H1 (cell line): ENCODE measurements around the gene SGMS1. TPM values are rescaled to one million over a fixed set of nuclear protein-coding genes. Genes with fewer than 3 reads are reported as not detected.

Experiments used
- CTCF ChIA-PET: fragments of 300-600 bp; sonication (Branson Sonifier 250); formaldehyde crosslinking; loops from one replicate; lab custom pipeline; 2021; ENCODE audit not compliant: partially characterized antibody; lab: Charles Lee
- POLR2A ChIA-PET: fragments of 300-600 bp; sonication (Branson Sonifier 250); formaldehyde crosslinking; loops from one replicate; lab custom pipeline; 2021; ENCODE audit warnings: inconsistent platforms; ENCODE audit not compliant: partially characterized antibody; lab: Charles Lee
- DNase-seq, 2 experiments: peaks; one replicate each; pipeline versions ENCODE4 v3.0.0 to v3.0.0-alpha.2; 2010 to 2022; ENCODE audit warnings: low spot score in 2 of 2, low read depth in 1 of 2, mixed read lengths in 1 of 2
- FAIRE-seq: peaks from 2 replicates; lab custom pipeline; 2011; peaks lifted over from hg19 to GRCh38; lab: Jason Lieb, UNC
- H2AFZ ChIP-seq: 2 replicates; pipeline ENCODE4 v1.8.1; 2012; ENCODE audit warnings: low read length, inconsistent platforms
- H2AK5ac ChIP-seq: 2 replicates; pipeline ENCODE4 v1.6.1; 2013; ENCODE audit warnings: low read depth, low read length
- H2BK120ac ChIP-seq: replicated peaks from 2 replicates; pipeline ENCODE3; 2013; ENCODE audit warnings: low read depth, low read length, inconsistent platforms
- H2BK12ac ChIP-seq: 2 replicates; pipeline ENCODE4 v1.6.1; 2013; ENCODE audit warnings: low read depth, low read length
- H2BK15ac ChIP-seq: 2 replicates; pipeline ENCODE4 v1.6.1; 2013; ENCODE audit warnings: low read length
- H2BK20ac ChIP-seq: 2 replicates; pipeline ENCODE4 v1.6.1; 2013; ENCODE audit warnings: low read length
- H2BK5ac ChIP-seq: 2 replicates; pipeline ENCODE4 v1.6.1; 2013; ENCODE audit warnings: low read depth, low read length
- H3K14ac ChIP-seq: 2 replicates; pipeline ENCODE4 v1.6.1; 2013; ENCODE audit warnings: inconsistent platforms; ENCODE audit not compliant: insufficient read length
- H3K18ac ChIP-seq: 2 replicates; pipeline ENCODE4 v1.6.1; 2013; ENCODE audit warnings: low read length; ENCODE audit errors: extremely low read depth
- H3K23ac ChIP-seq: 2 replicates; pipeline ENCODE4 v1.6.1; 2013; ENCODE audit warnings: inconsistent platforms; ENCODE audit not compliant: insufficient read length
- H3K23me2 ChIP-seq: 2 replicates; pipeline ENCODE4 v1.6.1; 2013; ENCODE audit warnings: low read depth, low read length
- H3K27ac ChIP-seq: 2 replicates; pipeline ENCODE4 v1.6.1; 2011; ENCODE audit warnings: low read depth, low read length, inconsistent platforms
- H3K27me3 ChIP-seq, 4 experiments: replicated peaks in 1 of 4; 1 replicate in 1 of 4; 2 replicates in 3 of 4; pipeline versions ENCODE4 v1.6.1 to v1.8.1; 2011 to 2013; ENCODE audit warnings: low read length in 3 of 4, mild to moderate bottlenecking in 3 of 4, inconsistent platforms in 2 of 4, mixed read lengths in 2 of 4, moderate library complexity in 1 of 4; ENCODE audit not compliant: control insufficient read depth in 3 of 4, insufficient read depth in 3 of 4; ENCODE audit errors: extremely low read depth in 1 of 4
- H3K36me3 ChIP-seq, 4 experiments: 2 replicates each; pipeline versions ENCODE4 v1.6.1 to v1.8.1; 2011 to 2013; ENCODE audit warnings: mild to moderate bottlenecking in 4 of 4, low read length in 3 of 4, moderate library complexity in 2 of 4, control low read depth in 1 of 4, inconsistent platforms in 1 of 4; ENCODE audit not compliant: insufficient read depth in 4 of 4, control insufficient read depth in 2 of 4
- H3K4ac ChIP-seq: replicated peaks from 2 replicates; pipeline ENCODE3; 2013; ENCODE audit warnings: low read length, low read depth, mixed read lengths, inconsistent platforms; ENCODE audit not compliant: insufficient read length
- H3K4me1 ChIP-seq, 4 experiments: replicated peaks in 1 of 4; 1 replicate in 1 of 4; 2 replicates in 3 of 4; pipeline versions ENCODE4 v1.6.1 to v1.8.1; 2011 to 2013; ENCODE audit warnings: low read length in 3 of 4, inconsistent platforms in 2 of 4, mixed read lengths in 1 of 4; ENCODE audit not compliant: insufficient read depth in 4 of 4, control insufficient read depth in 3 of 4
- H3K4me2 ChIP-seq, 2 experiments: 2 replicates each; pipeline versions ENCODE4 v1.6.1 to v1.8.1; 2011 to 2013; ENCODE audit warnings: low read depth in 2 of 2, low read length in 2 of 2, control low read depth in 1 of 2, inconsistent platforms in 1 of 2, mild to moderate bottlenecking in 1 of 2; ENCODE audit not compliant: insufficient read depth in 1 of 2
- H3K4me3 ChIP-seq, 4 experiments: fragments of 200-600, 300-600 bp in 1 of 4; sonication (generic), shearing (Covaris generic), sonication (Bioruptor Twin) in 1 of 4; 2 replicates each; pipeline versions ENCODE4 v1.5.1 to v1.8.1; 2011 to 2016; ENCODE audit warnings: low read length in 4 of 4, low read depth in 3 of 4, control low read depth in 2 of 4, inconsistent platforms in 2 of 4, mild to moderate bottlenecking in 2 of 4, mixed read lengths in 1 of 4, moderate library complexity in 1 of 4; ENCODE audit not compliant: insufficient read depth in 2 of 4; ENCODE audit errors: extremely low read depth in 1 of 4
- H3K56ac ChIP-seq: replicated peaks from 2 replicates; pipeline ENCODE3; 2013; ENCODE audit warnings: low read depth, mild to moderate bottlenecking, mixed read lengths, low read length, inconsistent platforms; ENCODE audit not compliant: insufficient read length
- H3K79me1 ChIP-seq: 2 replicates; pipeline ENCODE4 v1.6.1; 2013; ENCODE audit warnings: low read depth, low read length, control low read depth
- H3K79me2 ChIP-seq, 2 experiments: 2 replicates each; pipeline versions ENCODE4 v1.6.1 to v1.8.1; 2012 to 2013; ENCODE audit warnings: low read length in 2 of 2, mild to moderate bottlenecking in 2 of 2, inconsistent platforms in 1 of 2; ENCODE audit not compliant: insufficient read depth in 2 of 2, control insufficient read depth in 1 of 2
- H3K9ac ChIP-seq, 4 experiments: replicated peaks in 1 of 4; 1 replicate in 1 of 4; 2 replicates in 3 of 4; pipeline versions ENCODE4 v1.6.1 to v1.8.1; 2011 to 2013; ENCODE audit warnings: low read depth in 3 of 4, low read length in 3 of 4, control low read depth in 2 of 4, mild to moderate bottlenecking in 2 of 4, moderate library complexity in 2 of 4, inconsistent platforms in 1 of 4; ENCODE audit errors: extremely low read depth in 1 of 4
- H3K9me3 ChIP-seq, 2 experiments: 2 replicates each; pipeline versions ENCODE4 v1.6.1 to v1.8.1; 2012 to 2013; ENCODE audit warnings: mild to moderate bottlenecking in 2 of 2, moderate library complexity in 2 of 2, control low read depth in 1 of 2, inconsistent platforms in 1 of 2, low read depth in 1 of 2, low read length in 1 of 2, mixed read lengths in 1 of 2; ENCODE audit not compliant: insufficient read depth in 2 of 2
- H4K20me1 ChIP-seq, 2 experiments: replicated peaks in 1 of 2; 2 replicates each; pipeline versions ENCODE3 to v1.8.1; 2011 to 2013; ENCODE audit warnings: inconsistent platforms in 2 of 2, low read length in 2 of 2, mild to moderate bottlenecking in 1 of 2; ENCODE audit not compliant: insufficient read depth in 2 of 2, control insufficient read depth in 1 of 2
- H4K5ac ChIP-seq: 2 replicates; pipeline ENCODE4 v1.6.1; 2013; ENCODE audit warnings: low read length, low read depth, mixed read lengths, inconsistent platforms; ENCODE audit not compliant: insufficient read length
- H4K8ac ChIP-seq: 2 replicates; pipeline ENCODE4 v1.8.0; 2013; ENCODE audit warnings: mild to moderate bottlenecking, moderate library complexity, low read length, inconsistent platforms; ENCODE audit not compliant: insufficient read depth; ENCODE audit errors: extremely low read depth
- H4K91ac ChIP-seq: replicated peaks from 2 replicates; pipeline ENCODE3; 2013; ENCODE audit warnings: low read length, mixed read lengths, inconsistent platforms; ENCODE audit not compliant: insufficient read length
- BRCA1 ChIP-seq: IDR thresholded peaks from 2 replicates; pipeline ENCODE4 v1.6.1; 2012; ENCODE audit warnings: low read depth, low read length, improper control_type of control experiment
- CEBPB ChIP-seq: IDR thresholded peaks from 2 replicates; pipeline ENCODE4 v1.6.1; 2012; ENCODE audit warnings: low read depth, low read length
- CHD1 ChIP-seq: IDR thresholded peaks from 2 replicates; pipeline ENCODE4 v1.6.1; 2012; ENCODE audit warnings: low read depth, low read length, improper control_type of control experiment
- CTBP2 ChIP-seq: IDR thresholded peaks from 2 replicates; pipeline ENCODE4 v1.7.0; 2011; ENCODE audit warnings: borderline replicate concordance, mild to moderate bottlenecking, moderate library complexity, mixed read lengths, low read length; ENCODE audit not compliant: insufficient read depth, insufficient read length
- HDAC6 ChIP-seq: IDR thresholded peaks from one replicate; pipeline ENCODE4 v1.7.1; 2012; ENCODE audit warnings: low read depth, mild to moderate bottlenecking, inconsistent platforms, low read length, moderate library complexity
- KDM1A ChIP-seq: fragments of 200-600, 300-600 bp; sonication (generic); IDR thresholded peaks from 2 replicates; pipeline ENCODE4 v1.7.1; 2016; ENCODE audit warnings: mild to moderate bottlenecking, low read length, borderline replicate concordance
- NANOG ChIP-seq: IDR thresholded peaks from 2 replicates; pipeline ENCODE4 v1.6.1; 2011; ENCODE audit warnings: low read length, low read depth, mild to moderate bottlenecking, inconsistent platforms; ENCODE audit not compliant: insufficient read depth, poor library complexity, severe bottlenecking
- POU5F1 ChIP-seq: IDR thresholded peaks from 2 replicates; pipeline ENCODE4 v1.6.1; 2011; ENCODE audit warnings: low read depth, mild to moderate bottlenecking, low read length, moderate library complexity
- YY1 ChIP-seq: IDR thresholded peaks from 2 replicates; pipeline ENCODE4 v1.6.1; 2011; ENCODE audit warnings: low read depth, mild to moderate bottlenecking, low read length
- WGBS, 2 experiments: shearing (Covaris generic) in 1 of 2; methylation state at CpG; one replicate each; pipeline versions ENCODE4 v1.1.6 to v1.1.7; 2013 to 2015; ENCODE audit warnings: low lambda C conversion rate in 2 of 2, mixed read lengths in 2 of 2, inconsistent platforms in 1 of 2, low coverage in 1 of 2, missing lambda C conversion rate in 1 of 2; ENCODE audit not compliant: insufficient replicate concordance in 2 of 2, insufficient coverage in 1 of 2, insufficient read length in 1 of 2; ENCODE audit errors: extremely low coverage in 1 of 2, missing lambda C conversion rate in 1 of 2; 5-methylcytosine and 5-hydroxymethylcytosine counted together
- polyA plus RNA-seq, 7 experiments: library from polyadenylated mRNA; depleted of rRNA in 3 of 7; stranded (reverse) in 5 of 7; unstranded in 2 of 7; fragments of >200 nt in 5 of 7; fragments of 200-250 nt in 2 of 7; gene quantifications; 1 replicate in 5 of 7; 2 replicates in 1 of 7; 4 replicates in 1 of 7; pipeline versions ENCODE4 v1.2.1 to v1.2.3, GENCODE V29; 2011 to 2013; ENCODE audit warnings: missing spikeins in 2 of 7, mixed read lengths in 2 of 7
- total RNA-seq: library from RNA; stranded (reverse); fragmentation: NEBNext Ultra II Directional; extraction: Animal tissue kit (Norgen Biotek cat#: 25700); gene quantifications from 2 replicates; pipeline ENCODE4 v1.2.1, GENCODE V29; 2021
- TF ChIP-seq, protein P1 (sequence below): IDR thresholded peaks from 2 replicates; pipeline ENCODE4 v1.6.1; 2012; ENCODE audit warnings: low read length, inconsistent platforms
- TF ChIP-seq, protein P2 (sequence below): IDR thresholded peaks from 2 replicates; pipeline ENCODE4 v1.6.1; 2011; ENCODE audit warnings: low read length, improper control_type of control experiment

SGMS1 gene
- total and polyA plus RNA-seq, 2 of the 8 experiments (the other 6 are each of a cell fraction or from before 2014, with no cell fraction given), result 6.0 to 15.6 TPM

DNA sequence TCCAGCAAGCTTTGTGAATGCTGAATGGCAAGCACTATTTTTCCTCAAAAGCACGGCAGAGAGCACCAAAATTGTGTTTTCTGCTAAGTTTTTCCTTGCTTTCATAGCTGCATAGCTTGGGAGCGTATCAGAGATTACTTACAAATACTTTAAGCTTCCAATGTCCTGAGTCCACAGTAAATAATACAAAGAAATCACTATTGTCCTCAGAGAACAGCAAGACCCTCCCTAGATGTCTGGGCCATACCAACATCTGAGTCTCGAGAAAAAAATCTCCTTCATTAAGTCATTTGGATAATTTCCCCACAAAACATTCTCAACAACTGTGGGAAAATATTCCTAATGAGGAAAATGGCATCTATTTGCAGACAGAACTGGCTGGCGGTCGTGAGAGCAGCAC lies 41.7 kb downstream of the SGMS1 start:
- 93% methylated on average over 5 of the region's 5 CpGs; no CpG with 5 or more reads in 1 of the 2 experiments for WGBS, 2 experiments
- no peak for DNase-seq
- no peak overlapping the region for H3K14ac ChIP-seq
- TF ChIP-seq, protein P1, sequence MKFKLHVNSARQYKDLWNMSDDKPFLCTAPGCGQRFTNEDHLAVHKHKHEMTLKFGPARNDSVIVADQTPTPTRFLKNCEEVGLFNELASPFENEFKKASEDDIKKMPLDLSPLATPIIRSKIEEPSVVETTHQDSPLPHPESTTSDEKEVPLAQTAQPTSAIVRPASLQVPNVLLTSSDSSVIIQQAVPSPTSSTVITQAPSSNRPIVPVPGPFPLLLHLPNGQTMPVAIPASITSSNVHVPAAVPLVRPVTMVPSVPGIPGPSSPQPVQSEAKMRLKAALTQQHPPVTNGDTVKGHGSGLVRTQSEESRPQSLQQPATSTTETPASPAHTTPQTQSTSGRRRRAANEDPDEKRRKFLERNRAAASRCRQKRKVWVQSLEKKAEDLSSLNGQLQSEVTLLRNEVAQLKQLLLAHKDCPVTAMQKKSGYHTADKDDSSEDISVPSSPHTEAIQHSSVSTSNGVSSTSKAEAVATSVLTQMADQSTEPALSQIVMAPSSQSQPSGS, result no peak
- no peak for TF ChIP-seq POU5F1
- TF ChIP-seq KDM1A, result no peak
- TF ChIP-seq CHD1, result no peak
- TF ChIP-seq HDAC6, result no peak
- no peak for TF ChIP-seq NANOG
- no peak for TF ChIP-seq CTBP2
- TF ChIP-seq YY1, result no peak
- TF ChIP-seq CEBPB, result no peak
- no peak for TF ChIP-seq BRCA1
- TF ChIP-seq, protein P2, sequence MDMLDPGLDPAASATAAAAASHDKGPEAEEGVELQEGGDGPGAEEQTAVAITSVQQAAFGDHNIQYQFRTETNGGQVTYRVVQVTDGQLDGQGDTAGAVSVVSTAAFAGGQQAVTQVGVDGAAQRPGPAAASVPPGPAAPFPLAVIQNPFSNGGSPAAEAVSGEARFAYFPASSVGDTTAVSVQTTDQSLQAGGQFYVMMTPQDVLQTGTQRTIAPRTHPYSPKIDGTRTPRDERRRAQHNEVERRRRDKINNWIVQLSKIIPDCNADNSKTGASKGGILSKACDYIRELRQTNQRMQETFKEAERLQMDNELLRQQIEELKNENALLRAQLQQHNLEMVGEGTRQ, result no peak

More for the DNA sequence above, 41.7 kb downstream of the SGMS1 start:
- no peak overlapping the region for H2BK120ac ChIP-seq
- H3K56ac ChIP-seq, result no peak overlapping the region
- no peak overlapping the region for H3K23ac ChIP-seq
- no peaks in the 10 kb centered on the region for H3K27me3 ChIP-seq
- no peak overlapping the region for H2BK20ac ChIP-seq
- no peak overlapping the region for H3K9ac ChIP-seq
- no peaks in the 10 kb centered on the region for H3K9me3 ChIP-seq
- H3K18ac ChIP-seq, result no peak overlapping the region
- FAIRE-seq, result no peak
- no peaks in the 10 kb centered on the region; the same call in 1 of the 2 replicates for H3K79me1 ChIP-seq
- no peak overlapping the region for H3K4me3 ChIP-seq
- H4K5ac ChIP-seq, result no peak overlapping the region
- no peak overlapping the region for H4K91ac ChIP-seq
- ChIA-PET CTCF (interaction anchor here (0.8 to 1.2 kb wide), 3 partner anchors 10 to 23 kb away, joined by 3 to 4 read pairs (median 3); no protein-coding TSS in a partner anchor), POLR2A (no interaction called here)
- H3K4ac ChIP-seq, result no peak overlapping the region
- no peak overlapping the region for H2BK15ac ChIP-seq
- H2BK5ac ChIP-seq, result no peak overlapping the region
- H2AFZ ChIP-seq, result no peak overlapping the region
- no peak overlapping the region for H2BK12ac ChIP-seq
- H3K79me2 ChIP-seq, result peaks cover 0 to 34% of the 10 kb centered on the region in 2 experiments; a peak in 2 of 4 replicates
- peaks cover 4 to 8% (median 5%) of the 10 kb centered on the region in 4 experiments; a peak in 4 of 7 replicates for H3K4me1 ChIP-seq
- H3K4me2 ChIP-seq, result no peak overlapping the region
- H3K27ac ChIP-seq, result no peak overlapping the region
- peaks cover 0 to 1% of the 10 kb centered on the region in 2 experiments for H4K20me1 ChIP-seq
- no peaks in the 10 kb centered on the region for H3K23me2 ChIP-seq
- no peak overlapping the region for H2AK5ac ChIP-seq
- peaks cover 0 to 6% (median 2%) of the 10 kb centered on the region in 4 experiments; a peak in 1 of 8 replicates for H3K36me3 ChIP-seq
- H4K8ac ChIP-seq, result no peak overlapping the region
